HCT116 (cell line): ENCODE data around the gene CREB3L4. TPM values are rescaled to one million over a fixed set of nuclear protein-coding genes. Genes with fewer than 3 reads are reported as not detected.

Experiments
- ATAC-seq: fragments of 200-7000 bp; cut with Tn5 transposase; 2 replicates; pipeline ENCODE4 v1.9.1; 2020; ENCODE audit warnings: mild to moderate bottlenecking, moderate library complexity
- BruUV-seq: library from RNA; stranded (reverse); fragments of 400-500 nt; replicated peaks from 2 replicates; lab custom pipeline; 2021; lab: Mats Ljungman, UMichigan
- CTCF ChIA-PET: fragments of 300-600 bp; sonication (Branson Sonifier 250); formaldehyde crosslinking; loops from one replicate; lab custom pipeline; 2021; ENCODE audit warnings: antibody characterized with exemption; lab: Charles Lee
- POLR2A ChIA-PET: fragments of 300-600, 350-600 bp; sonication (Branson Sonifier 250); formaldehyde crosslinking; loops from one replicate; lab custom pipeline; 2021; ENCODE audit warnings: antibody characterized with exemption; lab: Charles Lee
- RAD21 ChIA-PET, 2 experiments: fragments of 300-600 bp; sonication (Branson Sonifier 250); formaldehyde crosslinking; loops; one replicate each; lab custom pipeline; 2023; ENCODE audit warnings: low total read pairs in 2 of 2; ENCODE audit not compliant: uncharacterized antibody in 2 of 2, unreplicated experiment in 2 of 2, low non-redundant PET in 1 of 2; lab: Charles Lee
- DNase-seq: peaks from one replicate; pipeline ENCODE4 v3.0.0-alpha.2; 2010; ENCODE audit warnings: low read depth, low spot score
- H2AFZ ChIP-seq: fragments of 200-600 bp; shearing (Covaris generic), sonication (generic); 2 replicates; pipeline ENCODE4 v1.6.1; 2017; ENCODE audit warnings: low read depth, mixed run types, mixed read lengths, antibody characterized with exemption, low read length; ENCODE audit not compliant: poor library complexity, severe bottlenecking
- H3K27ac ChIP-seq: 2 replicates; pipeline ENCODE4 v1.5.1; 2012; ENCODE audit warnings: low read depth, low read length
- H3K27me3 ChIP-seq: fragments of 200-600 bp; sonication (generic); 2 replicates; pipeline ENCODE4 v1.6.1; 2016; ENCODE audit warnings: mixed run types, low read length, mixed read lengths; ENCODE audit not compliant: insufficient read depth
- H3K36me3 ChIP-seq, 2 experiments: fragments of 200-500 bp in 1 of 2; fragments of 200-600 bp in 1 of 2; sonication (Bioruptor generic) in 1 of 2; sonication (generic) in 1 of 2; 2 replicates each; pipeline versions ENCODE4 v1.5.1 to v1.6.1; 2014 to 2016; ENCODE audit warnings: low read length in 2 of 2, inconsistent platforms in 1 of 2, mixed read lengths in 1 of 2, mixed run types in 1 of 2; ENCODE audit not compliant: insufficient read depth in 2 of 2, control insufficient read depth in 1 of 2
- H3K4me1 ChIP-seq, 2 experiments: fragments of 200-600 bp in 1 of 2; sonication (generic) in 1 of 2; 2 replicates each; pipeline versions ENCODE4 v1.5.1 to v1.6.1; 2012 to 2017; ENCODE audit warnings: low read length in 2 of 2, inconsistent platforms in 1 of 2, mild to moderate bottlenecking in 1 of 2, mixed read lengths in 1 of 2, mixed run types in 1 of 2, moderate library complexity in 1 of 2; ENCODE audit not compliant: insufficient read depth in 2 of 2, control insufficient read depth in 1 of 2
- H3K4me2 ChIP-seq: fragments of 200-600 bp; sonication (generic); 2 replicates; pipeline ENCODE4 v1.6.1; 2017; ENCODE audit warnings: mixed run types, low read length, mixed read lengths
- H3K4me3 ChIP-seq, 2 experiments: fragments of 200-600 bp in 1 of 2; sonication (generic) in 1 of 2; replicated peaks in 1 of 2; 2 replicates each; pipeline ENCODE4 v1.5.1; 2011 to 2016; ENCODE audit warnings: low read length in 2 of 2, control low read depth in 1 of 2, low read depth in 1 of 2, mild to moderate bottlenecking in 1 of 2, mixed read lengths in 1 of 2, mixed run types in 1 of 2
- H3K79me2 ChIP-seq: fragments of 200-600 bp; sonication (generic); 2 replicates; pipeline ENCODE4 v1.6.1; 2017; ENCODE audit warnings: mild to moderate bottlenecking, mixed run types, low read length, moderate library complexity, mixed read lengths; ENCODE audit not compliant: insufficient read depth
- H3K9ac ChIP-seq: fragments of 200-600 bp; sonication (generic); 2 replicates; pipeline ENCODE4 v1.6.1; 2016; ENCODE audit warnings: low read length, mixed read lengths
- H3K9me2 ChIP-seq: fragments of 200-600 bp; sonication (generic), shearing (Covaris generic); 2 replicates; pipeline ENCODE4 v1.6.1; 2017; ENCODE audit warnings: mixed run types, mild to moderate bottlenecking, moderate library complexity; ENCODE audit not compliant: insufficient read depth
- H3K9me3 ChIP-seq, 2 experiments: fragments of 200-500 bp in 1 of 2; fragments of 200-600 bp in 1 of 2; sonication (Bioruptor generic) in 1 of 2; sonication (generic) in 1 of 2; 2 replicates each; pipeline ENCODE4 v1.6.1; 2014 to 2017; ENCODE audit warnings: low read length in 2 of 2, mixed read lengths in 2 of 2, inconsistent platforms in 1 of 2, low read depth in 1 of 2, mild to moderate bottlenecking in 1 of 2, mixed run types in 1 of 2, moderate library complexity in 1 of 2; ENCODE audit not compliant: control insufficient read depth in 1 of 2, insufficient read depth in 1 of 2
- H4K20me1 ChIP-seq: fragments of 200-600 bp; sonication (generic), shearing (Covaris generic); 2 replicates; pipeline ENCODE4 v1.6.1; 2017; ENCODE audit warnings: mixed run types, mild to moderate bottlenecking, moderate library complexity; ENCODE audit not compliant: insufficient read depth
- CBX3 ChIP-seq: IDR thresholded peaks from 2 replicates; pipeline ENCODE4 v1.6.1; 2012; ENCODE audit warnings: low read depth
- EGR1 ChIP-seq: IDR thresholded peaks from 2 replicates; pipeline ENCODE4 v1.6.1; 2012; ENCODE audit warnings: low read depth
- EZH2 ChIP-seq: fragments of 200-600 bp; sonication (generic); IDR thresholded peaks from 2 replicates; pipeline ENCODE4 v1.6.1; 2017; ENCODE audit warnings: antibody characterized with exemption, mixed run types
- EZH2phosphoT487 ChIP-seq: fragments of 200-600 bp; IDR thresholded peaks from 2 replicates; pipeline ENCODE4 v1.6.1; 2018; ENCODE audit warnings: antibody characterized with exemption, borderline replicate concordance
- FOSL1 ChIP-seq: IDR thresholded peaks from 2 replicates; pipeline ENCODE4 v1.6.1; 2012; ENCODE audit warnings: low read depth
- JUND ChIP-seq: IDR thresholded peaks from 2 replicates; pipeline ENCODE4 v1.6.1; 2012
- POLR2AphosphoS5 ChIP-seq: IDR thresholded peaks from 2 replicates; pipeline ENCODE4 v1.6.1; 2011; ENCODE audit warnings: mild to moderate bottlenecking, low read depth, low read length, moderate library complexity
- RAD21 ChIP-seq: IDR thresholded peaks from 2 replicates; pipeline ENCODE4 v1.6.1; 2012; ENCODE audit warnings: low read depth, mild to moderate bottlenecking
- REST ChIP-seq: IDR thresholded peaks from 2 replicates; pipeline ENCODE4 v1.6.1; 2012; ENCODE audit warnings: low read depth
- SRF ChIP-seq: IDR thresholded peaks from 2 replicates; pipeline ENCODE4 v1.6.1; 2012; ENCODE audit warnings: low read depth
- TCF7L2 ChIP-seq: IDR thresholded peaks from 2 replicates; pipeline ENCODE4 v1.7.0; 2011; ENCODE audit warnings: borderline replicate concordance, inconsistent platforms; ENCODE audit not compliant: insufficient read depth, insufficient read length; ENCODE audit errors: extremely low read depth
- ZFX ChIP-seq: fragments of 450-650 bp; IDR thresholded peaks from 2 replicates; pipeline ENCODE4 v1.6.1; 2017
- ZNF274 ChIP-seq: fragments of 200-500 bp; sonication (Bioruptor generic); IDR thresholded peaks from 2 replicates; pipeline ENCODE4 v1.6.1; 2014; ENCODE audit warnings: mild to moderate bottlenecking, low read depth, low read length, inconsistent platforms
- intact Hi-C: fragments of 100-400 bp; cut with micrococcal nuclease; formaldehyde crosslinking; loops from 2 replicates; pipeline ENCODE4 v1.10.0; 2022
- total RNA-seq: library from RNA; stranded (reverse); gene quantifications from one replicate; pipeline ENCODE4 v1.2.1, GENCODE V29; 2021; ENCODE audit not compliant: unreplicated experiment
- TF ChIP-seq, protein P1 (sequence below): IDR thresholded peaks from 2 replicates; pipeline ENCODE4 v1.6.1; 2012
- TF ChIP-seq, protein P2 (sequence below): IDR thresholded peaks from 2 replicates; pipeline ENCODE4 v1.6.1; 2012

Gene CREB3L4
- total RNA-seq, 1 experiment from 2014 or later, result 15.3 TPM

DNA sequence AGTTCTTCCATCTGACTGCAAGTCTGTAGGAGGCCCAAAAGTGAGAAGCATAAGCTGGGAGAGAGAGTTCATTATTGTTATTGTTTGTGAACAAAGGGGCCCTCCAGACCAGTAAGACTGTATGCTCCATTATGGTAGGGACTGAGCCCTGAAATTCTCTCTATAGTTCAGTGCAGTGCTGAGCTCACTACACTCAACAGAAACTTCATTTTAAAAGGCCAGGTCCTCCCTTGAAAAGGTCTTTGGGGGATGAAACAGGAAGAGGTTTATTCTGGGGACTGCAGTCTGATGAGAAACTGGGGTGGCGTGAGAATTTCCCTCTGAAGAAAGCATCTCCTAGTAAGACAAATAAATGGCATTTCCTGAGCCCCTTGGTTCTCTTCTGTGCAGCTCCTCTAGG, 39.5 kb upstream of the CREB3L4 start (continued):
- TF ChIP-seq REST, result no peak
- TF ChIP-seq ZNF274, result no peak

- TF ChIP-seq RAD21 (no peak), CBX3 (no peak), EZH2phosphoT487 (no peak), ZFX (no peak), REST (no peak), EGR1 (no peak), SRF (no peak), FOSL1 (no peak), TCF7L2 (no peak), EZH2 (no peak), JUND (no peak), POLR2AphosphoS5 (no peak)
- TF ChIP-seq, protein P1, sequence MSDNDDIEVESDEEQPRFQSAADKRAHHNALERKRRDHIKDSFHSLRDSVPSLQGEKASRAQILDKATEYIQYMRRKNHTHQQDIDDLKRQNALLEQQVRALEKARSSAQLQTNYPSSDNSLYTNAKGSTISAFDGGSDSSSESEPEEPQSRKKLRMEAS, result no peak
- TF ChIP-seq, protein P2, sequence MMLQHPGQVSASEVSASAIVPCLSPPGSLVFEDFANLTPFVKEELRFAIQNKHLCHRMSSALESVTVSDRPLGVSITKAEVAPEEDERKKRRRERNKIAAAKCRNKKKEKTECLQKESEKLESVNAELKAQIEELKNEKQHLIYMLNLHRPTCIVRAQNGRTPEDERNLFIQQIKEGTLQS, result no peak
- RAD21 ChIA-PET, result no interaction called here
- Histone ChIP-seq H3K27me3 (no peaks in the 10 kb centered on the region), H3K9me3 (no peaks in the 10 kb centered on the region), H3K4me2 (no peak overlapping the region), H4K20me1 (no peaks in the 10 kb centered on the region), H3K27ac (no peak overlapping the region), H3K9me2 (no peaks in the 10 kb centered on the region), H3K79me2 (no peaks in the 10 kb centered on the region), H2AFZ (no peak overlapping the region), H3K4me3 (no peak overlapping the region), H3K36me3 (peaks cover 5 to 11% of the 10 kb centered on the region in 2 experiments; a peak in 2 of 4 replicates), H3K9ac (no peak overlapping the region), H3K4me1 (peaks cover 8% of the 10 kb centered on the region in 2 experiments; a peak in 3 of 4 replicates)
- intact Hi-C loops, result no loop called here
- POLR2A ChIA-PET, result no interaction called here
- CTCF ChIA-PET, result interaction anchor here (1.4 kb wide), 1 partner anchor 17 kb away, joined by 5 read pairs; the partner anchor contains the start of gene DENND4B
- ATAC-seq (no peak), DNase-seq (no peak)
- no TSS peak for BruUV-seq
Measured at GRCh38 chr1:153928791-153929341, 38.8 kb upstream of the CREB3L4 start.
